Activated CD4-positive, alpha-beta T cell treated with anti-CD3 and anti-CD28 coated beads for 36 hours (primary cell): Measurements from ENCODE around the gene ERC2. TPM values are rescaled to one million over a fixed set of nuclear protein-coding genes. Genes with fewer than 3 reads are reported as not detected.

Experiments
- ATAC-seq: fragments of 200-7000 bp; cut with Tn5 transposase; one replicate; pipeline ENCODE4 v1.10.0; 2021; ENCODE audit warnings: mild to moderate bottlenecking, moderate library complexity
- CTCF ChIA-PET: fragments of 350-600 bp; sonication (Branson Sonifier 250); formaldehyde crosslinking; loops from one replicate; lab custom pipeline; 2021; ENCODE audit warnings: antibody characterized with exemption; lab: Charles Lee
- POLR2A ChIA-PET: fragments of 350-600 bp; sonication (Branson Sonifier 250); formaldehyde crosslinking; loops from one replicate; lab custom pipeline; 2021; ENCODE audit warnings: antibody characterized with exemption, inconsistent platforms; lab: Charles Lee
- DNase-seq: peaks from one replicate; pipeline ENCODE4 v3.0.0-alpha.2; 2020
- H3K27ac Mint-ChIP-seq: one replicate; pipeline ENCODE4 v1.8.0; 2021; ENCODE audit warnings: mixed read lengths
- H3K27me3 Mint-ChIP-seq: one replicate; pipeline ENCODE4 v1.8.0; 2021; ENCODE audit warnings: mixed read lengths
- H3K36me3 Mint-ChIP-seq: one replicate; pipeline ENCODE4 v1.8.0; 2021; ENCODE audit warnings: low read depth, mixed read lengths
- H3K4me1 Mint-ChIP-seq: one replicate; pipeline ENCODE4 v1.8.0; 2021; ENCODE audit warnings: mixed read lengths
- H3K4me3 Mint-ChIP-seq: one replicate; pipeline ENCODE4 v1.8.0; 2021; ENCODE audit warnings: mild to moderate bottlenecking, moderate library complexity, mixed read lengths
- H3K9me3 Mint-ChIP-seq: one replicate; pipeline ENCODE4 v1.8.0; 2021; ENCODE audit warnings: low read depth, mixed read lengths
- intact Hi-C, 2 experiments: fragments of 100-400 bp; cut with DNase I in 1 of 2; cut with micrococcal nuclease in 1 of 2; formaldehyde crosslinking; loops; one replicate each; pipeline versions ENCODE4 v1.14.2 to v1.15.1; 2022 to 2024; cut with DNase I, micrococcal nuclease
- total RNA-seq, 2 experiments: library from RNA; stranded (reverse); gene quantifications; one replicate each; pipeline ENCODE4 v1.2.3, GENCODE V29; 2021

The ERC2 gene
- total RNA-seq, 2 experiments from 2014 or later, result not detected

- Mint-ChIP-seq H3K4me3 (no peak overlapping the region), H3K27me3 (peaks cover 17% of the 10 kb centered on the region), H3K4me1 (no peaks in the 10 kb centered on the region), H3K36me3 (no peaks in the 10 kb centered on the region), H3K9me3 (peaks cover 3% of the 10 kb centered on the region), H3K27ac (no peak overlapping the region)
- ATAC-seq (no peak), DNase-seq (no peak)
- ChIA-PET CTCF (interaction anchor here (0.6 kb wide), 1 partner anchor 552 kb away, joined by 3 read pairs; no protein-coding TSS in a partner anchor), POLR2A (no interaction called here)
- intact Hi-C loops, result no loop called here
Measured at GRCh38 chr3:56119575-56120349, 348.5 kb downstream of the ERC2 start.

GRCh38 chr3:56118968-56119367 is 349.3 kb downstream of the ERC2 start:
- H3K4me1 Mint-ChIP-seq, result no peaks in the 10 kb centered on the region
- ChIA-PET POLR2A (no interaction called here), CTCF (interaction anchor here (0.6 kb wide), 1 partner anchor 551 kb away, joined by 3 read pairs; no protein-coding TSS in a partner anchor)
- intact Hi-C loops, result no loop called here
- no peaks in the 10 kb centered on the region for H3K36me3 Mint-ChIP-seq
- H3K27ac Mint-ChIP-seq, result no peak overlapping the region
- DNase-seq, result no peak
- peaks cover 17% of the 10 kb centered on the region for H3K27me3 Mint-ChIP-seq
- H3K4me3 Mint-ChIP-seq, result no peak overlapping the region
- H3K9me3 Mint-ChIP-seq, result peaks cover 7% of the 10 kb centered on the region
- ATAC-seq, result no peak

GRCh38 chr3:56115698-56116097 is 352.6 kb downstream of the ERC2 start:
- peaks cover 11% of the 10 kb centered on the region for H3K27me3 Mint-ChIP-seq
- DNase-seq (no peak), ATAC-seq (no peak)
- H3K4me1 Mint-ChIP-seq, result no peaks in the 10 kb centered on the region
- H3K36me3 Mint-ChIP-seq, result no peaks in the 10 kb centered on the region
- peaks cover 7% of the 10 kb centered on the region for H3K9me3 Mint-ChIP-seq
- ChIA-PET POLR2A (no interaction called here), CTCF (interaction anchor here (0.8 kb wide), 1 partner anchor 38 kb away, joined by 4 read pairs; no protein-coding TSS in a partner anchor)
- intact Hi-C loops, result no loop called here
- H3K4me3 Mint-ChIP-seq, result no peak overlapping the region
- no peak overlapping the region for H3K27ac Mint-ChIP-seq

GRCh38 chr3:56115199-56115598 is 353.1 kb downstream of the ERC2 start:
- no peaks in the 10 kb centered on the region for H3K36me3 Mint-ChIP-seq
- no peak overlapping the region for H3K4me3 Mint-ChIP-seq
- POLR2A ChIA-PET, result no interaction called here
- no peak for DNase-seq
- no peak overlapping the region for H3K27ac Mint-ChIP-seq
- H3K4me1 Mint-ChIP-seq, result no peaks in the 10 kb centered on the region
- CTCF ChIA-PET, result interaction anchor here (0.8 kb wide), 1 partner anchor 37 kb away, joined by 4 read pairs; no protein-coding TSS in a partner anchor
- H3K9me3 Mint-ChIP-seq, result peaks cover 7% of the 10 kb centered on the region
- ATAC-seq, result no peak
- H3K27me3 Mint-ChIP-seq, result peaks cover 10% of the 10 kb centered on the region
- intact Hi-C loops, result no loop called here

- POLR2A ChIA-PET, result no interaction called here
- CTCF ChIA-PET, result no interaction called here
- Mint-ChIP-seq H3K9me3 (peaks cover 7% of the 10 kb centered on the region), H3K36me3 (no peaks in the 10 kb centered on the region), H3K27ac (no peak overlapping the region), H3K4me3 (no peak overlapping the region), H3K27me3 (peaks cover 9% of the 10 kb centered on the region), H3K4me1 (no peaks in the 10 kb centered on the region)
- intact Hi-C loops, result no loop called here
- DNase-seq (no peak), ATAC-seq (no peak)
Measured at GRCh38 chr3:56113908-56114307, 354.4 kb downstream of the ERC2 start.

GRCh38 chr3:56113231-56113630 is 355.0 kb downstream of the ERC2 start:
- no peaks in the 10 kb centered on the region for H3K36me3 Mint-ChIP-seq
- ChIA-PET POLR2A (no interaction called here), CTCF (interaction anchor here (1.1 kb wide), 1 partner anchor 18 kb away, joined by 3 read pairs; no protein-coding TSS in a partner anchor)
- no peak overlapping the region for H3K4me3 Mint-ChIP-seq
- ATAC-seq (no peak), DNase-seq (no peak)
- H3K9me3 Mint-ChIP-seq, result peaks cover 7% of the 10 kb centered on the region
- H3K27ac Mint-ChIP-seq, result no peak overlapping the region
- H3K27me3 Mint-ChIP-seq, result peaks cover 9% of the 10 kb centered on the region
- intact Hi-C loops, result no loop called here
- H3K4me1 Mint-ChIP-seq, result no peaks in the 10 kb centered on the region

GRCh38 chr3:56111606-56112304 is 356.5 kb downstream of the ERC2 start:
- peaks cover 7% of the 10 kb centered on the region for H3K9me3 Mint-ChIP-seq
- peaks cover 8% of the 10 kb centered on the region for H3K27me3 Mint-ChIP-seq
- H3K36me3 Mint-ChIP-seq, result no peaks in the 10 kb centered on the region
- CTCF ChIA-PET, result interaction anchor here (1.0 kb wide), 1 partner anchor 10 kb away, joined by 3 read pairs; no protein-coding TSS in a partner anchor
- no peak overlapping the region for H3K27ac Mint-ChIP-seq
- no peak for DNase-seq
- intact Hi-C loops, result no loop called here
- no peak overlapping the region for H3K4me3 Mint-ChIP-seq
- POLR2A ChIA-PET, result no interaction called here
- no peaks in the 10 kb centered on the region for H3K4me1 Mint-ChIP-seq
- ATAC-seq, result no peak

- ChIA-PET CTCF (interaction anchor here (1.0 kb wide), 1 partner anchor 9 kb away, joined by 3 read pairs; no protein-coding TSS in a partner anchor), POLR2A (no interaction called here)
- no peaks in the 10 kb centered on the region for H3K36me3 Mint-ChIP-seq
- H3K27ac Mint-ChIP-seq, result no peak overlapping the region
- no peaks in the 10 kb centered on the region for H3K4me1 Mint-ChIP-seq
- ATAC-seq (no peak), DNase-seq (no peak)
- intact Hi-C loops, result no loop called here
- peaks cover 7% of the 10 kb centered on the region for H3K9me3 Mint-ChIP-seq
- no peak overlapping the region for H3K4me3 Mint-ChIP-seq
- peaks cover 8% of the 10 kb centered on the region for H3K27me3 Mint-ChIP-seq
Measured at GRCh38 chr3:56110886-56111285, 357.4 kb downstream of the ERC2 start.

- Mint-ChIP-seq H3K4me1 (no peaks in the 10 kb centered on the region), H3K9me3 (no peaks in the 10 kb centered on the region), H3K27ac (no peak overlapping the region), H3K27me3 (peaks cover 6% of the 10 kb centered on the region), H3K4me3 (no peak overlapping the region), H3K36me3 (no peaks in the 10 kb centered on the region)
- ATAC-seq (no peak), DNase-seq (no peak)
- ChIA-PET CTCF (no interaction called here), POLR2A (no interaction called here)
- intact Hi-C loops, result no loop called here
Measured at GRCh38 chr3:56107157-56107556, 361.1 kb downstream of the ERC2 start.

GRCh38 chr3:56102032-56102431 is 366.2 kb downstream of the ERC2 start:
- DNase-seq (no peak), ATAC-seq (no peak)
- Mint-ChIP-seq H3K27ac (no peak overlapping the region), H3K27me3 (peaks cover 2% of the 10 kb centered on the region), H3K4me3 (no peak overlapping the region), H3K4me1 (no peaks in the 10 kb centered on the region), H3K9me3 (no peaks in the 10 kb centered on the region), H3K36me3 (no peaks in the 10 kb centered on the region)
- CTCF ChIA-PET, result interaction anchor here (1.2 kb wide), 1 partner anchor 9 kb away, joined by 3 read pairs; no protein-coding TSS in a partner anchor
- intact Hi-C loops, result no loop called here
- POLR2A ChIA-PET, result no interaction called here

GRCh38 chr3:56101576-56101975 is 366.7 kb downstream of the ERC2 start:
- no peak overlapping the region for H3K4me3 Mint-ChIP-seq
- no peak for DNase-seq
- H3K9me3 Mint-ChIP-seq, result no peaks in the 10 kb centered on the region
- ATAC-seq, result no peak
- H3K27me3 Mint-ChIP-seq, result peaks cover 2% of the 10 kb centered on the region
- no peaks in the 10 kb centered on the region for H3K4me1 Mint-ChIP-seq
- ChIA-PET CTCF (interaction anchor here (1.2 kb wide), 1 partner anchor 9 kb away, joined by 3 read pairs; no protein-coding TSS in a partner anchor), POLR2A (no interaction called here)
- intact Hi-C loops, result no loop called here
- no peaks in the 10 kb centered on the region for H3K36me3 Mint-ChIP-seq
- no peak overlapping the region for H3K27ac Mint-ChIP-seq
